SK-N-SH treated with all-trans-retinoic acid at 6 μM for 48 hours (cell line): Measurements from ENCODE around the gene RAD51B.

Source experiments
- ATAC-seq: fragments of 200-7000 bp; cut with Tn5 transposase; 3 replicates; pipeline ENCODE4 v1.9.1; 2020; ENCODE audit warnings: mild to moderate bottlenecking, moderate library complexity
- BACH2 ChIP-seq: fragments of 250-450 bp; sonication (Bioruptor Pico); IDR thresholded peaks from 2 replicates; pipeline ENCODE4 v1.9.0; 2021; ENCODE audit warnings: mild to moderate bottlenecking, borderline replicate concordance
- CSDC2 ChIP-seq: fragments of 250-450 bp; sonication (Bioruptor Pico); IDR thresholded peaks from 2 replicates; pipeline ENCODE4 v1.5.0; 2020; ENCODE audit warnings: mild to moderate bottlenecking, moderate library complexity
- GLIS3 ChIP-seq: fragments of 250-450 bp; sonication (Bioruptor Pico); IDR thresholded peaks from 2 replicates; pipeline ENCODE4 v1.5.0; 2020; ENCODE audit warnings: mild to moderate bottlenecking, moderate library complexity
- ISL1 ChIP-seq: fragments of 250-450 bp; sonication (Bioruptor Pico); IDR thresholded peaks from 2 replicates; pipeline ENCODE4 v2.1.2; 2022; ENCODE audit warnings: mild to moderate bottlenecking, moderate library complexity
- OSR1 ChIP-seq: fragments of 250-450 bp; sonication (Bioruptor Pico); IDR thresholded peaks from 2 replicates; pipeline ENCODE4 v1.8.0; 2022; ENCODE audit warnings: moderate library complexity, mild to moderate bottlenecking, inconsistent platforms
- POU6F1 ChIP-seq: fragments of 250-450 bp; sonication (Bioruptor Pico); IDR thresholded peaks from 2 replicates; pipeline ENCODE4 v1.8.0; 2021; ENCODE audit warnings: low read depth, mild to moderate bottlenecking, moderate library complexity, borderline replicate concordance
- PPARA ChIP-seq: fragments of 250-450 bp; sonication (Bioruptor Pico); IDR thresholded peaks from 2 replicates; pipeline ENCODE4 v1.5.0; 2020; ENCODE audit warnings: mild to moderate bottlenecking, borderline replicate concordance
- RARB ChIP-seq: fragments of 250-450 bp; sonication (Bioruptor Pico); IDR thresholded peaks from 2 replicates; pipeline ENCODE4 v1.8.0; 2021; ENCODE audit warnings: mild to moderate bottlenecking, moderate library complexity
- TCF4 ChIP-seq: fragments of 250-450 bp; sonication (Bioruptor Pico); IDR thresholded peaks from 2 replicates; pipeline ENCODE4 v1.8.0; 2021; ENCODE audit warnings: mild to moderate bottlenecking, moderate library complexity, borderline replicate concordance
- TOX ChIP-seq: fragments of 250-450 bp; sonication (Bioruptor Pico); IDR thresholded peaks from 2 replicates; pipeline ENCODE4 v1.8.0; 2021; ENCODE audit warnings: mild to moderate bottlenecking, moderate library complexity, borderline replicate concordance
- ZC3H10 ChIP-seq: fragments of 250-450 bp; sonication (Bioruptor Pico); IDR thresholded peaks from 2 replicates; pipeline ENCODE4 v1.5.1; 2021; ENCODE audit warnings: mild to moderate bottlenecking, moderate library complexity
- ZFP3 ChIP-seq: fragments of 250-450 bp; sonication (Bioruptor Pico); IDR thresholded peaks from 2 replicates; pipeline ENCODE4 v1.5.0; 2020; ENCODE audit warnings: mild to moderate bottlenecking, moderate library complexity
- ZFP30 ChIP-seq: fragments of 450-650 bp; formaldehyde crosslinking; IDR thresholded peaks from 2 replicates; pipeline ENCODE4 v1.5.0; 2022; ENCODE audit warnings: mild to moderate bottlenecking, moderate library complexity
- ZNF565 ChIP-seq: fragments of 450-650 bp; formaldehyde crosslinking; conservative IDR thresholded peaks from 2 replicates; pipeline ENCODE4 v1.5.0; 2020; ENCODE audit warnings: low read depth, mild to moderate bottlenecking, moderate library complexity
- ZNF8 ChIP-seq: fragments of 450-650 bp; formaldehyde crosslinking; IDR thresholded peaks from 2 replicates; pipeline ENCODE4 v1.5.0; 2020; ENCODE audit warnings: mild to moderate bottlenecking, moderate library complexity
- TF ChIP-seq, protein P1 (sequence below): fragments of 250-450 bp; sonication (Bioruptor Pico); IDR thresholded peaks from 2 replicates; pipeline ENCODE4 v1.5.1; 2021; ENCODE audit warnings: mild to moderate bottlenecking, moderate library complexity
- TF ChIP-seq, protein P2 (sequence below): fragments of 250-450 bp; sonication (Bioruptor Pico); IDR thresholded peaks from 2 replicates; pipeline ENCODE4 v1.8.0; 2020; ENCODE audit warnings: mild to moderate bottlenecking, moderate library complexity, borderline replicate concordance
- TF ChIP-seq, protein P3 (sequence below): fragments of 250-450 bp; sonication (Bioruptor Pico); IDR thresholded peaks from 2 replicates; pipeline ENCODE4 v1.5.0; 2020; ENCODE audit warnings: mild to moderate bottlenecking, moderate library complexity
- TF ChIP-seq, protein P4 (sequence below): fragments of 250-450 bp; sonication (Bioruptor Pico); IDR thresholded peaks from 2 replicates; pipeline ENCODE4 v1.5.1; 2020; ENCODE audit warnings: low read depth, mild to moderate bottlenecking, moderate library complexity

Gene RAD51B

DNA sequence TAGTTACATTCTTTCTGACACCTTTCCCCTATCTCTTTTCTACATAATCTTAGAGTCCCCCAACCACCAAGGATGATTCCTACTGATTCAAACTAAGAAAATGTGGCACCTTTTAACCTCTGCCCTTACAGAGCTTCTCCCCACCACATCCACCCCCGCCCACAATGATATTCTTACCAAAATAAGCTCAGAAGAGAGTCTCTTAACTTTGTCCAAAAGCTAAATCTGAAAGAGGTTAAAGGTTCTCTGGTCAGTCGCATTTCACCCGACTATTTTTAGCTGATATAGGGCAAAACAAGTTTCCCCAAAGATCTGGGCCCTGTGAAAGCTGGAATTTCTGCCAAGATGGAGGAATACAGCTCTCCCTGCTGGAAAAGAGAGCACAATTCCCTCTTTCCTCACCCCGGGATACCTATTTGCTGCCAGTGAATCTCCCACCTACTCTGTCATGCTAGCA is 844.7 kb downstream of the RAD51B start:
- no peak for ATAC-seq
- TF ChIP-seq POU6F1 (CRISPR knock-in tag) (no peak), PPARA (CRISPR knock-in tag) (no peak), RARB (no peak), OSR1 (no peak), TOX (CRISPR knock-in tag) (no peak), TCF4 (CRISPR knock-in tag) (no peak), CSDC2 (CRISPR knock-in tag) (no peak), BACH2 (no peak), ZFP30 (CRISPR knock-in tag) (no peak), ZC3H10 (CRISPR knock-in tag) (no peak)
- TF ChIP-seq, protein P1, sequence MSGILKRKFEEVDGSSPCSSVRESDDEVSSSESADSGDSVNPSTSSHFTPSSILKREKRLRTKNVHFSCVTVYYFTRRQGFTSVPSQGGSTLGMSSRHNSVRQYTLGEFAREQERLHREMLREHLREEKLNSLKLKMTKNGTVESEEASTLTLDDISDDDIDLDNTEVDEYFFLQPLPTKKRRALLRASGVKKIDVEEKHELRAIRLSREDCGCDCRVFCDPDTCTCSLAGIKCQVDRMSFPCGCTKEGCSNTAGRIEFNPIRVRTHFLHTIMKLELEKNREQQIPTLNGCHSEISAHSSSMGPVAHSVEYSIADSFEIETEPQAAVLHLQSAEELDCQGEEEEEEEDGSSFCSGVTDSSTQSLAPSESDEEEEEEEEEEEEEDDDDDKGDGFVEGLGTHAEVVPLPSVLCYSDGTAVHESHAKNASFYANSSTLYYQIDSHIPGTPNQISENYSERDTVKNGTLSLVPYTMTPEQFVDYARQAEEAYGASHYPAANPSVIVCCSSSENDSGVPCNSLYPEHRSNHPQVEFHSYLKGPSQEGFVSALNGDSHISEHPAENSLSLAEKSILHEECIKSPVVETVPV, result no peak
- TF ChIP-seq, protein P2, sequence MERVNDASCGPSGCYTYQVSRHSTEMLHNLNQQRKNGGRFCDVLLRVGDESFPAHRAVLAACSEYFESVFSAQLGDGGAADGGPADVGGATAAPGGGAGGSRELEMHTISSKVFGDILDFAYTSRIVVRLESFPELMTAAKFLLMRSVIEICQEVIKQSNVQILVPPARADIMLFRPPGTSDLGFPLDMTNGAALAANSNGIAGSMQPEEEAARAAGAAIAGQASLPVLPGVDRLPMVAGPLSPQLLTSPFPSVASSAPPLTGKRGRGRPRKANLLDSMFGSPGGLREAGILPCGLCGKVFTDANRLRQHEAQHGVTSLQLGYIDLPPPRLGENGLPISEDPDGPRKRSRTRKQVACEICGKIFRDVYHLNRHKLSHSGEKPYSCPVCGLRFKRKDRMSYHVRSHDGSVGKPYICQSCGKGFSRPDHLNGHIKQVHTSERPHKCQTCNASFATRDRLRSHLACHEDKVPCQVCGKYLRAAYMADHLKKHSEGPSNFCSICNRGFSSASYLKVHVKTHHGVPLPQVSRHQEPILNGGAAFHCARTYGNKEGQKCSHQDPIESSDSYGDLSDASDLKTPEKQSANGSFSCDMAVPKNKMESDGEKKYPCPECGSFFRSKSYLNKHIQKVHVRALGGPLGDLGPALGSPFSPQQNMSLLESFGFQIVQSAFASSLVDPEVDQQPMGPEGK (CRISPR knock-in tag), result no peak

DNA sequence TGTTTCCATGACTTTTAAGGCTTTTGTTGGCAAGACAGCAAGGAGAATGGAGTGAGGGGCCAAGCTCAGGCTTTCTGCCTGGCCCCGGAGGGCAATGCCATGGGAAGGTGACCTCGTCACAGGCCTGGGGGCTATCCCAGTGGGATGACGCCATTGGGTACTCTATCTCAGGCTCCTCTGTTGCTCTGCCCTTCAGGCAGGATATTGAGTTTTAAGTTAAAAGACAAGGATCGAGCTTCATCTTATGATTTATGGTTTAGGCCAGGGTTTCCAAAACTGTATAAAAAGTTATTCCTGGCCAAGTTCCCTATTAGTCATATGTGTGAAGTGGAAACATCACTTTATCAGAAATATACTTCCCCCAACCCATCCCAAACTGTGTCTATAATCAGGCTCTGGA is 845.6 kb downstream of the RAD51B start:
- TF ChIP-seq TOX (CRISPR knock-in tag), result no peak
- TF ChIP-seq ZNF565 (CRISPR knock-in tag), result no peak
- TF ChIP-seq ISL1 (CRISPR knock-in tag), result no peak
- no peak for TF ChIP-seq CSDC2 (CRISPR knock-in tag)
- TF ChIP-seq TCF4 (CRISPR knock-in tag), result no peak
- peak; percentile 24; the same call in 1 of the 3 replicates for ATAC-seq

DNA sequence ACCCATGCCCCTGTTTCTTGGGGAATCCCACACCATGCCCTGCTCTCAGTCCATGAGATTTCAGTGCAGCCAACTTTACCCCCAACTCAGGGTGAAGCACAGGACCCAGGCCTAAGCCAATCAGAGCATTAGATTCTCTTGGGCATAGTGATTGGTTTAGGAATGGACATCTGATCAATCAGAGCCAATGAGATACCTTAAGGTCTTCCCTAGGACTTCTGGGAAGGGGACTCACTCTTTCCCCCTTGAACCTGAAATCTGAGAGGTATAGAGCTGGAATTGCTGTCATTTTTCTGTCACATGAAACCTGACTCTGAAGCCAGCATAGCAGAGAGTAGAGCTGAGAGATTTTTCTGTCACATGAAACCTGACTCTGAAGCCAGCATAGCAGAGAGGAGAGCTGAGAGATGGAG is 846.2 kb downstream of the RAD51B start:
- TF ChIP-seq CSDC2 (CRISPR knock-in tag) (no peak), ZFP3 (CRISPR knock-in tag) (no peak), ZNF565 (CRISPR knock-in tag) (no peak), POU6F1 (CRISPR knock-in tag) (no peak), ZNF8 (CRISPR knock-in tag) (no peak), RARB (no peak), GLIS3 (no peak), TCF4 (CRISPR knock-in tag) (no peak), TOX (CRISPR knock-in tag) (no peak)
- TF ChIP-seq, protein P3, sequence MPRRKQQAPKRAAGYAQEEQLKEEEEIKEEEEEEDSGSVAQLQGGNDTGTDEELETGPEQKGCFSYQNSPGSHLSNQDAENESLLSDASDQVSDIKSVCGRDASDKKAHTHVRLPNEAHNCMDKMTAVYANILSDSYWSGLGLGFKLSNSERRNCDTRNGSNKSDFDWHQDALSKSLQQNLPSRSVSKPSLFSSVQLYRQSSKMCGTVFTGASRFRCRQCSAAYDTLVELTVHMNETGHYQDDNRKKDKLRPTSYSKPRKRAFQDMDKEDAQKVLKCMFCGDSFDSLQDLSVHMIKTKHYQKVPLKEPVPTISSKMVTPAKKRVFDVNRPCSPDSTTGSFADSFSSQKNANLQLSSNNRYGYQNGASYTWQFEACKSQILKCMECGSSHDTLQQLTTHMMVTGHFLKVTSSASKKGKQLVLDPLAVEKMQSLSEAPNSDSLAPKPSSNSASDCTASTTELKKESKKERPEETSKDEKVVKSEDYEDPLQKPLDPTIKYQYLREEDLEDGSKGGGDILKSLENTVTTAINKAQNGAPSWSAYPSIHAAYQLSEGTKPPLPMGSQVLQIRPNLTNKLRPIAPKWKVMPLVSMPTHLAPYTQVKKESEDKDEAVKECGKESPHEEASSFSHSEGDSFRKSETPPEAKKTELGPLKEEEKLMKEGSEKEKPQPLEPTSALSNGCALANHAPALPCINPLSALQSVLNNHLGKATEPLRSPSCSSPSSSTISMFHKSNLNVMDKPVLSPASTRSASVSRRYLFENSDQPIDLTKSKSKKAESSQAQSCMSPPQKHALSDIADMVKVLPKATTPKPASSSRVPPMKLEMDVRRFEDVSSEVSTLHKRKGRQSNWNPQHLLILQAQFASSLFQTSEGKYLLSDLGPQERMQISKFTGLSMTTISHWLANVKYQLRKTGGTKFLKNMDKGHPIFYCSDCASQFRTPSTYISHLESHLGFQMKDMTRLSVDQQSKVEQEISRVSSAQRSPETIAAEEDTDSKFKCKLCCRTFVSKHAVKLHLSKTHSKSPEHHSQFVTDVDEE, result no peak
- TF ChIP-seq, protein P2 (CRISPR knock-in tag), result no peak
- TF ChIP-seq, protein P4, sequence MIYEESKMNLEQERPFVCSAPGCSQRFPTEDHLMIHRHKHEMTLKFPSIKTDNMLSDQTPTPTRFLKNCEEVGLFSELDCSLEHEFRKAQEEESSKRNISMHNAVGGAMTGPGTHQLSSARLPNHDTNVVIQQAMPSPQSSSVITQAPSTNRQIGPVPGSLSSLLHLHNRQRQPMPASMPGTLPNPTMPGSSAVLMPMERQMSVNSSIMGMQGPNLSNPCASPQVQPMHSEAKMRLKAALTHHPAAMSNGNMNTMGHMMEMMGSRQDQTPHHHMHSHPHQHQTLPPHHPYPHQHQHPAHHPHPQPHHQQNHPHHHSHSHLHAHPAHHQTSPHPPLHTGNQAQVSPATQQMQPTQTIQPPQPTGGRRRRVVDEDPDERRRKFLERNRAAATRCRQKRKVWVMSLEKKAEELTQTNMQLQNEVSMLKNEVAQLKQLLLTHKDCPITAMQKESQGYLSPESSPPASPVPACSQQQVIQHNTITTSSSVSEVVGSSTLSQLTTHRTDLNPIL (CRISPR knock-in tag), result no peak
- TF ChIP-seq, all 23 proteins: peak for 0
- ATAC-seq, result peak; percentile 68
